Measurements from ENCODE around the gene TMEM116.
A peak's percentile ranks its signal among the peaks of the same experiment; 100 is the strongest.

Gene TMEM116

GRCh38 chr12:112025808-112026375 lies 12.9 kb upstream of the TMEM116 start:
- Histone ChIP-seq H3K4me3 (ENCODE audit: low read length) (peak overlapping the region; percentile 1; the same call in 1 of the 2 replicates), H3K4me1 (ENCODE audit: low read length) (peaks cover 16% of the 10 kb centered on the region), H2AFZ (ENCODE audit: low read depth, low read length) (no peak overlapping the region), H3K79me2 (ENCODE audit: low read length) (peaks cover 69% of the 10 kb centered on the region), H3K36me3 (replicated peaks; ENCODE audit: low read depth, low read length) (peaks cover 64% of the 10 kb centered on the region), H3K9ac (ENCODE audit: low read length) (peak overlapping the region; percentile 15; the same call in 1 of the 2 replicates), H3K9me3 (ENCODE audit: insufficient read depth, low read length) (no peaks in the 10 kb centered on the region), H4K20me1 (ENCODE audit: insufficient read depth, low read length) (peaks cover 39% of the 10 kb centered on the region), H3K27me3 (ENCODE audit: low read depth, low read length) (no peaks in the 10 kb centered on the region), H3K4me2 (ENCODE audit: low read length) (peak overlapping the region; percentile 50), H3K27ac (ENCODE audit: low read length) (peak overlapping the region; percentile 65)
- TF ChIP-seq EZH2phosphoT487 (IDR thresholded peaks at IDR 0.05; ENCODE audit: low read depth) (no peak), CTCF (IDR thresholded peaks at IDR 0.05; ENCODE audit: low read depth, low read length) (no peak)

GRCh38 chr12:112023759-112024396 lies 10.9 kb upstream of the TMEM116 start:
- H3K4me1 ChIP-seq (ENCODE audit: low read length), result peaks cover 16% of the 10 kb centered on the region
- no peak overlapping the region for H3K27ac ChIP-seq (ENCODE audit: low read length)
- peaks cover 83% of the 10 kb centered on the region for H3K79me2 ChIP-seq (ENCODE audit: low read length)
- no peak overlapping the region for H2AFZ ChIP-seq (ENCODE audit: low read depth, low read length)
- H3K36me3 ChIP-seq (replicated peaks; ENCODE audit: low read depth, low read length), result peaks cover 68% of the 10 kb centered on the region
- TF ChIP-seq EZH2phosphoT487 (IDR thresholded peaks at IDR 0.05; ENCODE audit: low read depth), result no peak
- TF ChIP-seq CTCF (IDR thresholded peaks at IDR 0.05; ENCODE audit: low read depth, low read length), result no peak
- H3K4me2 ChIP-seq (ENCODE audit: low read length), result no peak overlapping the region
- H3K4me3 ChIP-seq (ENCODE audit: low read length), result no peak overlapping the region
- H3K9ac ChIP-seq (ENCODE audit: low read length), result no peak overlapping the region
- H4K20me1 ChIP-seq (ENCODE audit: insufficient read depth, low read length), result peaks cover 58% of the 10 kb centered on the region
- H3K9me3 ChIP-seq (ENCODE audit: insufficient read depth, low read length), result no peaks in the 10 kb centered on the region
- no peaks in the 10 kb centered on the region for H3K27me3 ChIP-seq (ENCODE audit: low read depth, low read length)

GRCh38 chr12:112022241-112023016 lies 9.5 kb upstream of the TMEM116 start:
- H3K36me3 ChIP-seq (replicated peaks; ENCODE audit: low read depth, low read length), result peaks cover 65% of the 10 kb centered on the region
- H4K20me1 ChIP-seq (ENCODE audit: insufficient read depth, low read length), result peaks cover 71% of the 10 kb centered on the region
- H3K27ac ChIP-seq (ENCODE audit: low read length), result no peak overlapping the region
- peaks cover 89% of the 10 kb centered on the region for H3K79me2 ChIP-seq (ENCODE audit: low read length)
- no peak overlapping the region for H2AFZ ChIP-seq (ENCODE audit: low read depth, low read length)
- H3K4me3 ChIP-seq (ENCODE audit: low read length), result no peak overlapping the region
- H3K4me1 ChIP-seq (ENCODE audit: low read length), result peaks cover 16% of the 10 kb centered on the region
- no peak overlapping the region for H3K4me2 ChIP-seq (ENCODE audit: low read length)
- H3K27me3 ChIP-seq (ENCODE audit: low read depth, low read length), result no peaks in the 10 kb centered on the region
- TF ChIP-seq CTCF (IDR thresholded peaks at IDR 0.05; ENCODE audit: low read depth, low read length) (no peak), EZH2phosphoT487 (IDR thresholded peaks at IDR 0.05; ENCODE audit: low read depth) (no peak)
- no peaks in the 10 kb centered on the region for H3K9me3 ChIP-seq (ENCODE audit: insufficient read depth, low read length)
- no peak overlapping the region for H3K9ac ChIP-seq (ENCODE audit: low read length)

- Histone ChIP-seq H4K20me1 (ENCODE audit: insufficient read depth, low read length) (peaks cover 76% of the 10 kb centered on the region), H3K79me2 (ENCODE audit: low read length) (peaks cover 93% of the 10 kb centered on the region), H3K4me1 (ENCODE audit: low read length) (peaks cover 10% of the 10 kb centered on the region), H3K27ac (ENCODE audit: low read length) (no peak overlapping the region), H2AFZ (ENCODE audit: low read depth, low read length) (no peak overlapping the region), H3K36me3 (replicated peaks; ENCODE audit: low read depth, low read length) (peaks cover 72% of the 10 kb centered on the region), H3K9me3 (ENCODE audit: insufficient read depth, low read length) (peaks cover 1% of the 10 kb centered on the region; the same call in 1 of the 2 replicates), H3K4me3 (ENCODE audit: low read length) (no peak overlapping the region), H3K27me3 (ENCODE audit: low read depth, low read length) (no peaks in the 10 kb centered on the region), H3K9ac (ENCODE audit: low read length) (no peak overlapping the region), H3K4me2 (ENCODE audit: low read length) (no peak overlapping the region)
- no peak for TF ChIP-seq CTCF (IDR thresholded peaks at IDR 0.05; ENCODE audit: low read depth, low read length)
- no peak for TF ChIP-seq EZH2phosphoT487 (IDR thresholded peaks at IDR 0.05; ENCODE audit: low read depth)
These were observed 8.0 kb upstream of the TMEM116 start for GRCh38 chr12:112020947-112021457.

Data from OCI-LY3 (cell line).